GM21619 (cell line): ENCODE data around the gene MAML2.

Source experiments
- ATAC-seq: cut with Tn5 transposase; IDR thresholded peaks from one replicate; pipeline ENCODE4 v1.9.1; 2021; ENCODE audit not compliant: unreplicated experiment

MAML2 gene

DNA sequence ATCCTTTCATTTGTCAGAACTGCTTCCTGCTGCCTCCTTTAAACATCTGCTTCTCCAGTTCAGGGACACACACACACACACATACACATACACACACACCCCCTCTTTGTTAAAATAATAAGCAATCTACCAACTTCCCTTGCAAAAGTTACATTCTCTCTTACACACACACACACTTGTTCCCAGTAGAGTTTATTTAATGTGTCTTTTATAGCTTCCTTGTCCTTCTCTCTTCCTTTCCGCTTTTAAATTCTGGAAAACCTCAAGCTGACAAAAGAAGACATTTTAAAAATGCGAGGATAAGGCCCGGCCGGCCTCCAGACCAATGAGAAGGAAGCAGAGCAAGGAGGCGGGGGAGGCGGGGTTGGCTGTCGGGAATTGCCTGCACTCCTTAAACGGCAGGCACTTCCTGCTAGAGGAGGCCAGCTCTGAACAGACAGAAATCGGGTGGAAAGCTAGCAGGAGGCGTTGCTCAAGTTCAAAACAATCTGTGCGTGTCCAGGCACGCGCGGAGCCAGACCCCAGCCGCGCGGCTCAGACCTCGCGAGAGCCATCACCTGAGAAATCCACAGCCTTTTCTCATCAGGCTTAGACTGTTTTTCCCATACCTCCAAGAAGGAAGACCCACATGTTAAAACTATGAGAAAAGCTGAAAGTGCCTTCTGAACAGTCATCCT lies 99.9 kb downstream of the MAML2 start:
- ATAC-seq, result peak; percentile 88

DNA sequence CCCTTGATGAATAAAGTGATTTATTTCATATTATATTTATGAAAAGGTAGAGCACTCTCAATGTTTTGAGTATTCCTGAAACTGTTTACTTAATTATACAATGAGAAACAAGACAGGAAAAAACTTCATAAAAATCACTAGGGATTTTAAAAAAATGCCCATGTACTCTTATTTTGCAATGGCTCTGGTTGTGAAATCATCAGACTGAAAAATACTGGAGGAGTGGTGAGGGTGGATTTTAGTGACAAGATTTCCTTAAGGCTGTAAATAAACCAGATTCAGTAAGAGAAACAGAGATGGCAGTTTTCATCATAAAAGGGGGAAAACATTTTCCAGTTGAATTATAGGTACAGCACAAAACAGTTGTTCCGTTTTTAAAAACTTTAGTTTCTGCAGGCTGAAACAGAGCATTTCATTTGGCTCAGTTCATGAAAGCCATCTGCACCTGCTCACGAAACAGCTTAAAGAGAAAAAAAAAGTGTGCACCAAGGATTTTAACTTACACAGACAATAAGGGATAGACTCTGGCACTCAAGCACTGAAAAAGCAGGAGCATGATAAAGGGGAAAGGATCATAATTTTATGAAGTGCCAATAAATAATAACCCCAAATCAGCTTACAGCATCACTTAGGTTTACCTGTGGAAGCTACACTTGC lies 100.7 kb downstream of the MAML2 start:
- no peak for ATAC-seq

DNA sequence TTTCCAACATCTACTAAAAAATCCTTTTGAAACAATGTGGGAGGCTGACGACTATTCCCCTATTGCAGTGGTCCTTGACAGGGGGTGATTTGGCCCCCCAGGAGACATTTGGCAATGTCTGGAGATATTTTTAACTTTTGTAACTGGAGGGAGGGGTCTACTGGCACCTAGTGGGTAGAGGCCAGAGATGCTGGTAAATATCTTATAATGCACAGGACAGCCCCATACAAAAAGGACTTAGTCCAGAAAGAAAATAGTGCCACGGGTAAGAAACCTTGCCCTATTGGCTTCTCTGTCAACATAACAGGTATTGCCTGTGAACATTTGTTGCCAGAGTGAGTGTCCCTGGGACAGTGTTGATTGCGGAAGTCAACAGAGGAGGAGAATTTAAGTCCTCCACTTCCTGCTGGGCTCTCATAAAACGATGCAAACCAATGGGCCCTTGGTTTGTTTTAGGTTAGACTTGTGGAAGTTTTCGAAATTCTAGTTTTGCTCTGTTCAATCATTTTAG lies 101.6 kb downstream of the MAML2 start:
- ATAC-seq, result no peak

DNA sequence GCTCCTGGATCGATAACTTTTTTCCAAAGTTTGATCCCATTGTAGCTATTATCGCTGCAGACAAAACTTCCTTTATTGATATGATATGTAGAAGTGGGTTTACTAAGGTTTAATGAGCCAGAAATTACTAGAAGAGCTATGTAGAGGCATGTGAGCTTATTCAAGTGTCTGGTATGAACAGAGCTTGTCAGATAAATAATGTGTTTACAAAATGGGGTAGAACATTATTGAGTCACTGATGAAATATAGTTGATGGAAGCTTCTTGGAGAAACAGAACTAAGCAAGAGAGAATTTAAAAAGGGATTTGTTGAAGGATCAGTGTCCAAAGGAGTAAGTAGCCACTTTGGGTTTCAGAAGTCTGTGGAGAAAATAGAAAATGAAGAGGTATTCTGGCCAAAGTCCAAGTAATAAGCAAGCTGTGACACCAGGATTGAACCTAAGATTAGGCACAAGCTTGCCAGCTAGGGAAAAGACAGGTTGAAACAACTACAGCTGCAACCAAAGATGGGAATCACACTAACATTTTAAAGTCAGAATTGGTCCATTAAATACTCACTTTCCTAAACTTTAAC lies 104.3 kb downstream of the MAML2 start:
- ATAC-seq, result no peak

DNA sequence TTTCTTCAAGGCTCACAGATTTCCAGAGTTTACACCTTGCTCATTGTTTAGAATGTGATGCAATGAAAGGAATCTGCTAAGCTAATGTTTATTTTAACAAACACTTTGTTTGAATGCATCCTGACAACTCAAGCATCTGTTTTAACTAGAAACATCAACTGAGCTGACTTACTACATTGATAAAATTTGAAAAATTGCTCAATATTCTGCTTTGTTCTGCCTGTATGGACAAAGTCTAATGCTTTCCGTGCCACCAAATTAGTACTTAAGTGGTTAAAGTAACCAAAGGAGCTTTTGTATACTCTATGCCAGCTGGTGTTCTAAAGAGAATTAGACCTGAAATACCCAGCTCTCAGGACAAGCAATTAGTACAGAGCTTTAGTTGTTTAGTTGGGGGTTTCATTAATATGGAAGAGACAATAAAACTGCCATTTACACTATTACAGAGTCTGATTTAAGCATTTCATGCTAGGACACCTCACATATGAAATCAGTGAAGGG lies 105.2 kb downstream of the MAML2 start:
- ATAC-seq, result no peak

DNA sequence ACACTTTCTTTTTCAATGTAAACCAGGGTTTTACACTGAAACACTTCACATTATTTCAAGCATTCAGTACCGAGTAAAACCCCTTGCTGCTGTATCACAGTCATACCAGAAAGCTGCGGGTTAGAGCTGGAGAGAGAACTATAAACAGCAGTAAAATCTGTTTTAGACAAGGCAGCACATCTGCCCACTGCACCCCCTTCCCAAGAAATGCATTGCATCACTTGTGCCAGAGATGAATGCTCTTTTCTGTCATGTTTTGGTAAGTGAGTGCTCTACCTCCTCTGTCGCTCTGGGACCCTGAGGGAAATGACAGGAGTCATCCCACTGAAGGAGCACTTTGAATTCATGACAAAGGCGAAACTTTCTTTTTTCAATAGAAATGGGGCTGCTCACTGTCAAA lies 107.2 kb downstream of the MAML2 start:
- ATAC-seq, result peak; percentile 92

DNA sequence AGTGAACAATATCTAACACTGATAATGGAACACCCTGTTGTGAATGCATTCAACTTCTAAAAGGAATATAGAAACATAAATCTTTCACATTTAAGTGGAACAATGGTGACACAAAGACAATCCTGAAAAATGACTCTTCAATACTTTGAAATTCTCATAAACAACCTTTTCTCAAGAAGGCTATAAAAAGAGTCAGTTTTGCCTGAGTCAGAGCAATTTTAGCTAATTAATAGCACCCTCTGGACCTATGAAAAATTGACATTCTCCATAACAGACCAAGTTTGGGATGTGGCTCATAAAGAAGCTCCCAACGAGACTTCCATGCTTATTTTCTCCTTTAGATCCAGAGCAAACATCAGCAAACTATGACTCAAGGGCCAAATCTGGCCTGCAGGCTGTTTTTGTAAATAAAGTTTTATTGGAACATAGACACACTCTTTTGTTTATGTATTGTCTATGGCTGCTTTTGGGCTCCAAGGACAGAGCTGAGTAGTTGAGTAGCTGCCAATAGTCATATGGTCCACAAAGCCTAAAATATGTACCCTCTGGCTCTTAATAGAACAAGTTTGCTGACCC lies 108.0 kb downstream of the MAML2 start:
- ATAC-seq, result no peak

DNA sequence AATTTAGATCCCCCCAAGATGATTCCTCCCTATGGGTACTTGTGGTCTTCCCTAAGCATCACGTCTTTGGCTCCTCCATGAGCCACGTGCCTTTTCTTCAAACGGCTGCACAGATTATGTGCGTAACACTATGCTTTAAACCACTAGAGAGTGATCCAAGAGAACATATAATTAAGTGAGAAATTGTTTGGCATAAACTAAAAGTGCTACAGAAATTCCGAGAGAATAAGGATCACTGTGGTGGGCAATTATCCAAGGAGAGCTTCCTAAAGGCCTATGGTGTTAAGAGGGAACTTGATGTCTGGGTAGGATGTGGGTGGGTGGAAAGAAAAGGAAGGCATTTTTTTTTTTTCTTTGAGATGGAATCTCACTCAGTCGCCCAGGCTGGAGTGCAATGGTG lies 110.9 kb downstream of the MAML2 start:
- ATAC-seq, result no peak

DNA sequence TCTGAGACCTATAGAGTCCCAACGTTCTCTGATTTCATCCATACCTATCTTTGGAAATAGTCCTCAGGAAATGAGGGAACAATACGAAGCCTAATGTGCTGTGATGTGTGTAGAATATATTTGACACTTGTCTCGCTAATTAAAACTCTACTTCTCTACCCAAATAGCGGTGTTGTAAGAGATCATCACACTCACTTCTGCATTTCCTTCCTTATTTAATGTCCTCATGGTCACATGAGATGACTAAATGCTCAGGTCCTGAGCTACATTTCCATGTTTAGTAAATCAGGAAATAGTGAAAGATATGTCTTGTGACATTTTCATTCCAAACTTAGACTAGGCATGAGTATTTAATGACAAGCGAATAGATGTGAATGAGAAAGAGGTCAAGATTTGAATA lies 112.3 kb downstream of the MAML2 start:
- ATAC-seq, result no peak

DNA sequence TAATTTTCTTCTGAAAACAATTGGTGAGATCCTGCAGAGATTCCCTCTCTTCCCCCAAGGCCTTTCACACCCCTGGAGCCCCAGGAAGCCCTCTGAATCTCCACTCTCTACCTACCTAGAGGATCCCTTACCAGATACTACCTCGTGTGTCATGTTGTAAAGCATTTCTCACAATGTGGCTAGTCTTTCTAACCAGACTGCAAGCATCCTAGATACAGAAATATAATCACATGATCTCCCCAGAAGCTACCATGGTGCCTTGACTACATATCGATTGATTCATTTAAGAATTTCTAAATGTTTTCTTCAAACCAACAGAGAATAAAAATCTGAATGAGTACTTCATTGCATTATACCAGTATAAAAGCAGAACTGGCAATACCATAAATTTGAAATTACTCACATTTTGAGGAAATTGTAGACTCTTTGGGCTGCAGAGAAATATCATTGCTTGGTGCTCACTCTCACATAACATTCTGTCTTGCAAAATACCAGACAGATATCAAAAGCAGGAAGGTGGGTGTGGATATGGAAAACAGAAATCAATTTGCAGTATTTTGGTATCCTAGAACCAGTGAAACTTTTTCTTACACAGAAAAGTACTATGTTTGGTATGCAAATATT lies 113.5 kb downstream of the MAML2 start:
- ATAC-seq, result no peak

DNA sequence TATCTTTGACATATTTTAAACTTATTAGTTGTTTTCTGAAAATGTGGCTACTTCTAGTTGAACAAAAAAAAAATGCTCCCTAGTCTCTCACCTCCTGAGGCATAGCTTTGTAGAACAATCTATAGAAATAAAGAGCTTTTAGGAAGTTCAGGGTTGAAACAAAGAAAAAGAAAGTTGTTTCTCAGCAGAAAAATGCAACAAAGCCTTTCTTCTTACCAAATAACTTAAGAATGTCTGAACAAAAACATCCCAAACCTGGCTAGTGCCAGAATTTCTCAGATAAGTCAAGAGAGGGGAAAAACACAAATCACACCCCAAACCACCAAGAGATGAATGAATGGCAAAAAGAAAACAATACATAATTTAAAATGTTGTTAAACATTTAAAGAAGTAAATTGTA lies 114.1 kb downstream of the MAML2 start:
- no peak for ATAC-seq

DNA sequence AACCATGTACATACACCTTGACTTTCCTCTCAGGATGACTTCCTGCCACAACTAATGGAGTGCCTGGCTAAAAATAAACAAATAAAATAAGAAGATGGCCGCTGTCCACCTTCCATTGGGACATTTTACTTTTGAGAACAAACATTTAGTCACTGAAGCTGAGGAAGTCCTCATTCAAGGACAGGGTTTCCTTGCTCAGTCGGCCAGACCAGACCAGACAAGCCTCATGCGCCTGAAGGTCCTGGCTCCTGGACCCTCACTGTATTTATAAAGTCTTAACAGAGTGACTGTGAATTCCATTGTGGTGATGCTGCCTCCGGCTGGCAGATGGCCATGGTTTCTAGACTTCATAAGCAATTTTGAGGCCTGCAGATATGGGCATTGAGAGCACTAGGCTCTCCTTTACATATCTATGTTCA lies 114.5 kb downstream of the MAML2 start:
- ATAC-seq, result no peak

DNA sequence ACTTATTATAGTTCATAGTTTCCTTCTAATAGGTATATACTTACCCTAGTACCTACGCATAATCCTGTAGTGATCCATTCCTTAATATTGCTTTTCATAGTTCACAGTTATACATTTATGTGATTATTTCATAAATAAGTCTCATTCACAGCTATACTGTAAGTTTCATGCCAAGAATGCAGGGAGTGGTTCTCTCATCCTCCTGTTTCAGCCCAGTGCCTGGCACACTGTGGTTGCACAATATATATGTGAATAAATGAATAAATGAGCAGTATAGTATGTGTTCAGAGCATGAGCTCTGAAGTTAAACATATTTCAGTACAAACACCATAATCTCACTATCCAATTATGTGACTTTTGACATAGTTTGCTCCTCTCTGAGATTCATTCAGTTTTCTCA lies 115.8 kb downstream of the MAML2 start:
- ATAC-seq, result no peak

DNA sequence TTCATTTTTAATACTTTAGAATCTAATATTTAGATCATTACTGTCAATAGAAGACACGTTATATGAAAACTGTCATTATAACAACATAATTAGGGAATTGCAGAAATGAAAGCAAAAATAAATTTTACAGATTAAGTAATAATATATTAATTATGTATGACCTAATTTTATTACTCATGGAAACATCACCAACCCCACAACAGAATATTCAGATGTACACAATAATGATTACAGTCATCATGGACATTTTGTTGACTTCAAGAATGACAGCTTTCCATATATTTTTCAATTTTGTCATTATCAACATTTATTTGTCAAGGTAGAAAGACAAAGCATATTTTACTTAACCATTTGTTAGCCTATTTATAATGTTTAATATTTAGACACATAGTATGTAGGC lies 119.9 kb downstream of the MAML2 start:
- no peak for ATAC-seq

DNA sequence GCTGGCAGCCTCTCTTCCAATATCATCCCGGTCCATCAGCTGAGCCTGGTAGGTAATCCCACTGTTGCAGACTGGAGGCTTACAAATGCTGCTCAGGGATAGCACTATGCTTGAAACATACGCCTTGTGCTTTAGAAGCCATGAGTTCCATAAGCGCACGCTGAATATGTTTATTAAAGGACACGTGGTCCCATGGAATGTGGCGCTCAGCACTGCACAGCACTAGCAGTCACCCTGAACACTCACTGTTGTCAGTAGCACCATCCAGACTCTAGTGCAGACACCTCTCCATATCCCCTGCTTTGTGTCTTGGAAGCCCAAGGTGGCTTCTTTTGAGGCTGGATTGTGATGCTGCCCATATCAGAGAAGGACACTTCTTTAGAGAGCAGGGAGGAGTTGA lies 120.9 kb downstream of the MAML2 start:
- no peak for ATAC-seq

DNA sequence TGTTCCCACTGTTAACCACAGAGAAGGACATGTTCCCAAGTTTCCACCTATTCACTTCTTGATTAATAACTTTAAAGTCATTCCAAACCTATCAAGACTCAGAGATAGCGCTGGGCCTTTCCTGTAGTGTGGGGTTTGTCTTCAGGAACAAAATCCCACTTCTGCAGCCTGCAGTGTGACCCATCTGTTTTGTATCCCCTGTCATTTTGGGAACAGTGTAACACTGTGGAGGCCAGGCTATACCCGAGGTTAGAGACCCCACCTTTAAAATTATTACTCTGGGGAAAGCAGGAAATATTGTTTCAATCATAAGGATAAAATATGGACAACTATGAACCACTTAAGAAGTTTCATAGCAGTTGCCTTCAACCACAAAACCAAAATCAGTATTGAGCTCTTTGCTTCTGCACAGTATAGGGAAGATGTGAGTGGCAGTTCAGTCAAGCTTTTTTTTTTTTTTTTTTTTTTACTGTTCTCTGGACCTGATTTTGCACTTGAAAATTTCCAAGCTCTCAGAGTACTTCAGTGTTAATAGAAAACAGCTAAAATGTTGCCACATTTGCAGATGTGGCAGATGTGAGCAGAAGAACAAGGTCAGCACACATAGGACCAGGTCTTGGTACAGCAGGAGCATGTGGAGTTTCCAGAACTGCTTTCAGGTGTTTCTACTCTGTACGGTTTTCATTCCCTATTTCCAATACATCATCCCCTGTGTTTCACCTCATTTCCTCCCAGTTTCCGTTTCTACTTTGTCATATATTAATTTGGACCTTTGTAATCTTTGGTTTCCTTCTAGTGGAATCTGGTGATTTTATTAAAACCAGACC lies 121.5 kb downstream of the MAML2 start:
- ATAC-seq, result no peak

DNA sequence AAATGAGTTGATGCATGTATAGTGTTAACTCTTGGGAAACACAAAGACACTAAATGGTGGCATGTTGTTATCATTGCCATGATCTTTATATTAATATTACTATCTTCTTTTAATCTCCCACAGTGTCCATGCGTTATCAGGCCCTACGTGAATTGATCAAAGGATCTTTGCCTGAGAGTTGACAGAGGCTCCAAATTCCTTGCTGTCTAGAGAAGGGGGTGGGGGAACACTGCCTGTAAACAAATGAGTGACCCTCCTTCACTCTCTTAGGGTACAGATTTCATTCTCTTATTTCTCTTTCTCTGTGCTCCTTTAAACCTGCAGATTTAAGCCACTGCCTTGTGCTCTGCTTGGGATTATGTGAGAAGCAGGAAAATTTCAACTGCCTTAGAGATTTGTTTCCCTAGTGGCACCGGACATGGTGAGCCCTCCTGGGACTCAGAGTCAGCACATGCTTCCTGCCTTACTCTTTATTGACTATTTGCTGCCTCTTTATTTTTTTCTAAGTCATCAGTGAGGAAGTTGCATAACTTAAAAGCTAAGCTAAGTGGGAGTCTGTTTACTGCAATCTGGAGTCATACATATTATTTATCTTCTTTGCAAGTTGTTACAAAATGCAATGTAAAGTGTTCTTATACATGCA lies 122.9 kb downstream of the MAML2 start:
- no peak for ATAC-seq

DNA sequence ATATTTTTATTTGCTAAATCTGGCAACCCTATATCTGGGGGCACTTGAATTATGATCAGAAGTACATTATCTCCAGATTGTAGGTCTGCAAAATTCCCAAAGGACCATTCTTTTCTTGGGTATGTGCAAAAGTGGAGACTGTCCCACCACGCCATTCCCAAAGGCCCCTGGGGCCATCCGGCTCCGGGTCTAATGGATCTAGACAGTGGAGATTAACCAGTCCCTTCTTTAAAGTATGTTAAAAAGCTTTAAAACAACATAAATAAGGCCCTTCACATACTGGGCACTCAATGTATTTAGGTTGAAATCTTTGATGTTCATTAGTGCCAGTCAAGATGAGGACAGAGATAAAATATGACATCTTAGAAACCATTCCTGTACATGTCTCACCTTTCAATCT lies 124.1 kb downstream of the MAML2 start:
- ATAC-seq, result no peak

DNA sequence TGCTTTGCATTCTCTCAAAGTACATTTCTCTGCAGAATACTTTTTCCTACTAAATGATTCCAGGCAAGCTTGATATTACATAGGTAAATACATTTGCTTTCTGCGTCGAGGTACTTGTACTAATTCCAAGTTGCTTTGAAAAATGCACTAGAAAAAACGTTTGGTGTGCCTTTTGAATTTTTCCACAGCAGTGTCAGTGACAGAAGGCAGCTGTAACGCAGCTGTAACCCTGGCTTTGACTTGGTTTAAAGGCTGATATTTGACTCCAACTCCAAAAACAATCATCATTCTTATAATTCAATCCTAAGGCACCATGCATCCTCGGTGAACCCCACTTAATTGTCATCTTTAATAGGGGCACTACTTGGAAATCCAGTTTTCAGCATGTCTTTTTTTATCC lies 125.0 kb downstream of the MAML2 start:
- no peak for ATAC-seq

DNA sequence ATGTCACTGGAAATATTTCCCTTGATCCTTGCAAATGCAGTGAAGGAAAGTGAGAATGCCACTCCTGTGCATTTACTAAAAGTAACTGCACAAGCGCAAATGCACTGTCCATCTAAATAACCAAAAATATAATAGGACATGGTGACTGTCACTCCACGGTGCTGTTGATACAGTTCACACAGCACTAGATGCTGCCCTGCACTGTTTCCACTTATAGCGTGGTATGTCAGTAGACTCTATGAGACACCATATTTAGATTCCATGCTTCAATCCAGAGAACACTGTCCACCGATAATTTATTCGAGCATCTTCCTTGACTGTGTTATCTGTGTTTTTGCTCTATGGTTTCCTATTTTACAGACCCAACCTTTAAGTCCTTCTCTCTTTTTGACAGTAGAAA lies 125.8 kb downstream of the MAML2 start:
- ATAC-seq, result no peak
